Calu3 (cell line): ENCODE data around the gene DGKA. TPM values are rescaled to one million over a fixed set of nuclear protein-coding genes. Genes with fewer than 3 reads are reported as not detected.

Source experiments
- Bru-seq: library from RNA; stranded (reverse); fragments of 400-500 nt; gene quantifications from one replicate; lab custom pipeline; 2021; lab: Mats Ljungman, UMichigan
- BruChase-seq, 2 experiments: library from RNA; stranded (reverse); fragments of 400-500 nt; gene quantifications; one replicate each; lab custom pipeline; 2021; lab: Mats Ljungman, UMichigan
- BruUV-seq: library from RNA; stranded (reverse); fragments of 400-500 nt; replicated peaks from 2 replicates; lab custom pipeline; 2021; lab: Mats Ljungman, UMichigan
- CTCF ChIA-PET: fragments of 300-600 bp; sonication (Branson Sonifier 250); formaldehyde crosslinking; loops from one replicate; lab custom pipeline; 2022; ENCODE audit warnings: antibody characterized with exemption; lab: Charles Lee
- DNase-seq: peaks from one replicate; pipeline ENCODE4 v3.0.0; 2022
- H3K27ac Mint-ChIP-seq: one replicate; pipeline ENCODE4 v1.8.0; 2022; ENCODE audit warnings: mixed read lengths; ENCODE audit not compliant: unreplicated experiment
- H3K27me3 Mint-ChIP-seq: one replicate; pipeline ENCODE4 v1.8.0; 2022; ENCODE audit warnings: mixed read lengths; ENCODE audit not compliant: unreplicated experiment
- H3K36me3 Mint-ChIP-seq: one replicate; pipeline ENCODE4 v1.8.0; 2022; ENCODE audit warnings: mild to moderate bottlenecking, moderate library complexity, mixed read lengths; ENCODE audit not compliant: insufficient read depth, unreplicated experiment
- H3K4me1 Mint-ChIP-seq: one replicate; pipeline ENCODE4 v1.8.0; 2022; ENCODE audit warnings: mild to moderate bottlenecking, low read depth, mixed read lengths; ENCODE audit not compliant: unreplicated experiment
- H3K4me3 Mint-ChIP-seq: one replicate; pipeline ENCODE4 v1.8.0; 2022; ENCODE audit warnings: mild to moderate bottlenecking, low read depth, moderate library complexity, mixed read lengths; ENCODE audit not compliant: unreplicated experiment
- H3K9me3 Mint-ChIP-seq: one replicate; pipeline ENCODE4 v1.8.0; 2022; ENCODE audit warnings: low read depth, mixed read lengths; ENCODE audit not compliant: unreplicated experiment
- intact Hi-C: fragments of 100-400 bp; cut with micrococcal nuclease; formaldehyde crosslinking; loops from one replicate; pipeline ENCODE4 v1.10.0; 2022; ENCODE audit not compliant: unreplicated experiment
- long read RNA-seq: library from polyadenylated mRNA; stranded (forward); transcript quantifications from one replicate; pipeline ENCODE4 v2.0.0, GENCODE V29; 2022
- total RNA-seq: library from RNA; stranded (reverse); gene quantifications from 2 replicates; pipeline ENCODE4 v1.2.3, GENCODE V29; 2022
- TF ChIP-seq, protein P1 (sequence below): fragments of 200-600 bp; IDR thresholded peaks from one replicate; pipeline ENCODE4 v1.8.0; 2022; ENCODE audit warnings: antibody characterized with exemption; ENCODE audit not compliant: unreplicated experiment

The DGKA gene
- 50.3 and 51.2 TPM in 2 replicates for total RNA-seq
- percentile 55 among the genes with signal in this experiment for Bru-seq, nascent RNA
- BruChase-seq, experiment 1, labeled RNA remaining after a 6-hour chase, result percentile 66 among the genes with signal in this experiment
- BruChase-seq, experiment 2, labeled RNA remaining after a 2-hour chase, result percentile 63 among the genes with signal in this experiment
- long read RNA-seq, partial matches to known transcripts, result 6 of 33 reads
- long read RNA-seq, other reads (novel, unspliced or antisense), result 21 of 33 reads

DNA sequence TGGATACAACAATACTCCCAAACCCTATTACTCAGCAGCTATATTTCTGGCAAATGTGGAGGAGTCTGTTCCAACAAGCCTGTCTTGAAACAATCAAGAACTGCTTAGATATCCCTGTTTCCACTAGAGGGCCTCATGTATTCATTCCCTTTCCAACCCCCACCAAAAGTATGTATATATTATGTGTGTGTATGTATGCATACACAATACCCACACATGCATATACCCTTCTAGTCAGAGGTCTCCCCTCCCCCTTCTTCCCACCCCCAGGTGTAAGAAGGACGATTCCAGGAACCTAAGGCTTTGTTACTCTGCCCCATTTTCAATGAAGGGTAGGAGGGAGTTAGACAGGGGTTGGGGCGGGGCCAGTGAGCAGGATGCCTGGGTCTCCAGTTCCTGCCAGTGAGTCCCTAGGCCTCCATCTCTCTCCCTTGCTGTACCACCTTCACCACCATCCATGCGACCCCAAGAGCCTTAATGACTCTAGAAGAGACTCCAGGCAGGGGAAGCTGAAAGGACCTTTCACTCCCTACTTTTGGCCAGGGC, at the start of gene DGKA:
Gene DGKA, plus strand, starts transcription at position 392 of the 546 bp plus-strand sequence. CDS start 5,342 bp downstream, outside the sequence.
- intact Hi-C loops, result loop anchor here (1.0 to 5.0 kb wide), 4 partner anchors 66 to 194 kb away; partner anchors contain the start of genes RPS26 and SUOX
- H3K36me3 Mint-ChIP-seq, result peaks cover 44% of the 10 kb centered on the region
- peak; percentile 62 for DNase-seq
- H3K4me1 Mint-ChIP-seq, result peaks cover 22% of the 10 kb centered on the region
- CTCF ChIA-PET, result interaction anchor here (0.6 to 2.0 kb wide), 6 partner anchors 10 to 169 kb away, joined by 3 to 9 read pairs (median 4); partner anchors contain the start of genes ORMDL2, RAB5B and SARNP
- no TSS peak for BruUV-seq
- peak within 1 kb of the TSS; percentile 70 for H3K4me3 Mint-ChIP-seq
- H3K27me3 Mint-ChIP-seq, result no peaks in the 10 kb centered on the region
- peak within 1 kb of the TSS; percentile 31 for H3K27ac Mint-ChIP-seq
- TF ChIP-seq, protein P1, sequence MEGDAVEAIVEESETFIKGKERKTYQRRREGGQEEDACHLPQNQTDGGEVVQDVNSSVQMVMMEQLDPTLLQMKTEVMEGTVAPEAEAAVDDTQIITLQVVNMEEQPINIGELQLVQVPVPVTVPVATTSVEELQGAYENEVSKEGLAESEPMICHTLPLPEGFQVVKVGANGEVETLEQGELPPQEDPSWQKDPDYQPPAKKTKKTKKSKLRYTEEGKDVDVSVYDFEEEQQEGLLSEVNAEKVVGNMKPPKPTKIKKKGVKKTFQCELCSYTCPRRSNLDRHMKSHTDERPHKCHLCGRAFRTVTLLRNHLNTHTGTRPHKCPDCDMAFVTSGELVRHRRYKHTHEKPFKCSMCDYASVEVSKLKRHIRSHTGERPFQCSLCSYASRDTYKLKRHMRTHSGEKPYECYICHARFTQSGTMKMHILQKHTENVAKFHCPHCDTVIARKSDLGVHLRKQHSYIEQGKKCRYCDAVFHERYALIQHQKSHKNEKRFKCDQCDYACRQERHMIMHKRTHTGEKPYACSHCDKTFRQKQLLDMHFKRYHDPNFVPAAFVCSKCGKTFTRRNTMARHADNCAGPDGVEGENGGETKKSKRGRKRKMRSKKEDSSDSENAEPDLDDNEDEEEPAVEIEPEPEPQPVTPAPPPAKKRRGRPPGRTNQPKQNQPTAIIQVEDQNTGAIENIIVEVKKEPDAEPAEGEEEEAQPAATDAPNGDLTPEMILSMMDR, result peak; percentile 55
- H3K9me3 Mint-ChIP-seq, result no peaks in the 10 kb centered on the region

- intact Hi-C loops, result no loop called here
- no peaks in the 10 kb centered on the region for H3K36me3 Mint-ChIP-seq
- no peaks in the 10 kb centered on the region for H3K4me1 Mint-ChIP-seq
- DNase-seq, result no peak
- CTCF ChIA-PET, result no interaction called here
- no peaks in the 10 kb centered on the region for H3K27me3 Mint-ChIP-seq
- H3K27ac Mint-ChIP-seq, result no peak overlapping the region
- peaks cover 2% of the 10 kb centered on the region for H3K9me3 Mint-ChIP-seq
- TF ChIP-seq, protein P1, result no peak
- no TSS peak for BruUV-seq
- H3K4me3 Mint-ChIP-seq, result no peak overlapping the region
These were observed 45.8 kb upstream of the DGKA start for GRCh38 chr12:55885113-55885512.

DNA sequence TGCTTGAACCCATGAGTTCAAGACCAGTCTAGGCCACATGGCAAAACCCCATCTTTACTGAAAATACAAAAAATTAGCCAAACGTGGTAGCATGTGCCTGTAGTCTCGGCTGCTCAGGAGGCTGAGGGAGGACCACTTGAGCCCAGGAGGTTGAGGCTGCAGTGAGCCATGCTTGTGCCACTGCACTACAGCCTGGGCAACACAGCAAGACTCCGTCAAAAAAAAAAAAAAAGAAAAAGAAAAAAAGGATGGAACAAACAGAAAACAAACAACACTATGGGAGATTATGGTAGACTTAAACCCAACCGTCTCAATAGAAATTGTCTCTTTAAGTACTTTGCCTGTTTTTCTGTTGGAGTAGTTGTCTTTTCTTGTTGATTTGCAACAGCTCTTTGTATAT, 39.7 kb upstream of the DGKA start:
- CTCF ChIA-PET, result interaction anchor here (1.2 kb wide), 1 partner anchor 9 kb away, joined by 3 read pairs; no protein-coding TSS in a partner anchor
- H3K4me1 Mint-ChIP-seq, result no peaks in the 10 kb centered on the region
- no peaks in the 10 kb centered on the region for H3K36me3 Mint-ChIP-seq
- H3K27me3 Mint-ChIP-seq, result no peaks in the 10 kb centered on the region
- H3K4me3 Mint-ChIP-seq, result no peak overlapping the region
- intact Hi-C loops, result no loop called here
- no peaks in the 10 kb centered on the region for H3K9me3 Mint-ChIP-seq
- TF ChIP-seq, protein P1, result no peak
- H3K27ac Mint-ChIP-seq, result no peak overlapping the region
- DNase-seq, result no peak
- no TSS peak for BruUV-seq

GRCh38 chr12:55893723-55894122, 37.2 kb upstream of the DGKA start:
- no peak overlapping the region for H3K27ac Mint-ChIP-seq
- TF ChIP-seq, protein P1, result no peak
- no TSS peak for BruUV-seq
- intact Hi-C loops, result no loop called here
- H3K4me3 Mint-ChIP-seq, result no peak overlapping the region
- H3K27me3 Mint-ChIP-seq, result no peaks in the 10 kb centered on the region
- CTCF ChIA-PET, result no interaction called here
- H3K36me3 Mint-ChIP-seq, result no peaks in the 10 kb centered on the region
- no peaks in the 10 kb centered on the region for H3K4me1 Mint-ChIP-seq
- no peaks in the 10 kb centered on the region for H3K9me3 Mint-ChIP-seq
- DNase-seq, result no peak
